GM04503 (cell line): Measurements from ENCODE around the gene TRAPPC5.

Source experiments
- DNase-seq: peaks from one replicate; pipeline ENCODE4 v3.0.0-alpha.2; 2012; ENCODE audit warnings: low read depth

The TRAPPC5 gene

GRCh38 chr19:7732045-7732444 is 51.4 kb downstream of the TRAPPC5 start, which contains the start of gene CLEC4G:
Gene CLEC4G (minus strand): TSS chr19:7732110. CDS start chr19:7732102, 8 bp downstream.
- DNase-seq, result no peak

DNA sequence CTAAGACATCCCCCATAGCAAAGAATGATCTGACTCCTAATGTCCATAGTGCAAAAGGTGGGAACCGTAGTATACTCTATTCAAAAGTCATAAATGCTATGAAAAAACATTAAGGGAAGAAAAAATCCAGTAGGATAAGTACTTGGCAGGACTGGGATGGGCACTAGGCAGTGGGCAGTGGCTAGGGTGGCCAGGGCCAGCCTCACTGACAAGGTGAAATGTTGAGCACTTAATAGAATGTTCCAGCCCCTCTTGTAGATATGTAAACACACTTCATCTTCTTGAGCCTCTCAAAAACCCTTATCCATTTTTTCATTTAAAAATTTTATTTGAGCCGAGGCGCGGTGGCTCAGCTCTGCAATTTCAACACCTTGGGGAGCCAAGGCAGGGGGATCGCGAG is 52.7 kb downstream of the TRAPPC5 start:
- DNase-seq, result no peak

- peak; percentile 9 for DNase-seq
Measured at GRCh38 chr19:7734220-7735203, 53.9 kb downstream of the TRAPPC5 start.

- DNase-seq, result no peak
Measured at GRCh38 chr19:7736148-7736547, 55.5 kb downstream of the TRAPPC5 start.

DNA sequence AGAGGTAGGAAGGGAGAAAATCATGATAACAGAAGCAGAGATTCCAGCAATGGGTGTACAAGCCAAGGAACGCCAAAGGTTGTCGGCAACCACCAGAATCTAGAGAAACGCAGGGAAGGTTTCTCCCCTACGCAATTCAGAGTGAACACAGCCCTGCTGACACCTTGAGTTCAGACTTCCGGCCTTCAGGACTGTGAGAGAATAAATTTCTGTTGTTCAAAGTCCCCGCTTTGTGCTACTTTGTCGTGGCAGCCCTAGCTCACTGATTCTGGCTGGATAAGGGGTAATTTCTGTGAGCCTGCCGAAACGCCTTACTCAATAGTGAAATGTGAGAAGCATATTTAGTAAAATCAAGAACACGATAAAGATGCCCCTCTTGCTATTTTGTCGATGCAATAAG is 56.6 kb downstream of the TRAPPC5 start:
- no peak for DNase-seq
